ENCODE data around the gene CRHR2.

DNA sequence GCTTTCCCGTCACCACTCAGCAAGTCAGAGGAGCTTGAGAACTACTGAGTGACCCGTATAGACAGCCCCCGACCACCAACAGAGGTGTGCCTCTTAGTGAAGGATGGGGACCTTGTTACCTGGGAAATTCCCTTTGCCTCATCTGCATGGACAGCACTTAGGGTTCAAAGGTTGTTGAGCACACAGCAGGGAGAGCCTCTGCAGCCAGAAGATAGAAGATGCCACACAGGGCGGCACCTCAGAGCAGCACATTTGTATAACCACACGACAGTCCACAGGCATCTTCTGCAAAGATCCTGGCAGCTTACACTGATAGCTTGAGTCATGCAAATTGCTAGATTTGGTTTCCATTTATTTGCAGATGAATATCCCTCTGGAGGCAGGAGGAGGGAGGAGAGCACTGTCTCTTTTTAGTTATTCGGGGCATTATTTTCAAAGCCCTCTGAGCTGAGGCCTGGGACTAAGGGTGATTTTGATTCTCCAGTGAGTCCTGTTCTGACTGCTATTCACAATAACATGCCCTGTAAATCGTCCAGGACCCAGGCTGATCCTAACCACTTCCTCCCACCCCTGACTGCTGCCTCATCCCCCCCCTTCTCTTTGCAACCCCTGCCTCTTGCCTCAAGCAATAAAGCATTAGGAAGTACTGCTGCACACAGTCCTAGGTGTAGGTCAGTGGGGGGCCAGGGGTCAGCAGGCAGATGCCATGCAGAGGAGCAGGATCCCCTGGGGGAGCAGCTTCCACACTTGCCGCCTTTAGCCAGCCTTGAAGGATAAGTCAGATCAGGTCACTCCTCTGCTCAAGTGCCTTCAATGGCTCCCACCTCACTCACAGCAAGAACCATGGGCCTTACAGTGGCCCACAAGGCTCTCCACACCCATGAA is 45.0 kb upstream of the CRHR2 start:
- TF ChIP-seq SUZ12 (IDR thresholded peaks at IDR 0.05; ENCODE audit: extremely low read depth, insufficient read depth, insufficient read length) = no peak
- TF ChIP-seq ZNF274 (IDR thresholded peaks at IDR 0.05; ENCODE audit: low read depth, low read length) = no peak
